HG03060 (cell line): Measurements from ENCODE around the gene STK11IP.

Source experiments
- ATAC-seq: cut with Tn5 transposase; IDR thresholded peaks from one replicate; pipeline ENCODE4 v1.9.1; 2021; ENCODE audit warnings: low read depth, moderate number of reproducible peaks; ENCODE audit not compliant: unreplicated experiment

STK11IP gene

GRCh38 chr2:219597552-219598307 lies at the start of gene STK11IP:
Gene STK11IP, plus strand, starts transcription at chr2:219597857. Its CDS starts 263 bp downstream, at chr2:219598120.
- ATAC-seq: peak; percentile 74

- ATAC-seq: no peak
These were observed 48.7 kb upstream of the STK11IP start for GRCh38 chr2:219548990-219549389.

- no peak for ATAC-seq
These were observed 48.0 kb upstream of the STK11IP start for GRCh38 chr2:219549619-219550018.

- no peak for ATAC-seq
These were observed 45.9 kb upstream of the STK11IP start for GRCh38 chr2:219551441-219552381.

- peak; percentile 83 for ATAC-seq
These were observed 45.1 kb upstream of the STK11IP start for GRCh38 chr2:219552382-219553167.

- no peak for ATAC-seq
These were observed 44.6 kb upstream of the STK11IP start for GRCh38 chr2:219553168-219553417.

GRCh38 chr2:219553463-219553963 lies 44.1 kb upstream of the STK11IP start:
- no peak for ATAC-seq

GRCh38 chr2:219554350-219554749 lies 43.3 kb upstream of the STK11IP start:
- no peak for ATAC-seq

- ATAC-seq: no peak
These were observed 41.7 kb upstream of the STK11IP start for GRCh38 chr2:219555956-219556355.

- ATAC-seq: no peak
These were observed 41.2 kb upstream of the STK11IP start for GRCh38 chr2:219556413-219556812.

- no peak for ATAC-seq
These were observed 40.3 kb upstream of the STK11IP start for GRCh38 chr2:219557320-219557719.

- no peak for ATAC-seq
These were observed 39.6 kb upstream of the STK11IP start for GRCh38 chr2:219557791-219558785.

- no peak for ATAC-seq
These were observed 38.3 kb upstream of the STK11IP start for GRCh38 chr2:219559156-219559915.

- no peak for ATAC-seq
These were observed 37.4 kb upstream of the STK11IP start for GRCh38 chr2:219560037-219560892.

- ATAC-seq: no peak
These were observed 36.8 kb upstream of the STK11IP start for GRCh38 chr2:219560893-219561178.

- no peak for ATAC-seq
These were observed 36.2 kb upstream of the STK11IP start for GRCh38 chr2:219561179-219562048.
